Left renal pelvis (tissue), 4 donors: ENCODE results near the gene FAM50A. TPM values are rescaled to one million over a fixed set of nuclear protein-coding genes. Genes with fewer than 3 reads are reported as not detected.
"Not testable (repeated sequence)": the region's sequence is repeated elsewhere in the genome, so short reads cannot be mapped to it uniquely, and the experiment has no call there.

Experiments
- DNase-seq, 4 donors: peaks; one replicate each; pipeline ENCODE4 v3.0.0-alpha.2; 2013; ENCODE audit warnings: low read depth in 4 of 4, low spot score in 3 of 4
- polyA plus RNA-seq, 4 donors: library from polyadenylated mRNA; unstranded; fragments of 120-200 nt; gene quantifications; one replicate each; pipeline ENCODE4 v1.2.1, GENCODE V29; 2013; ENCODE audit not compliant: insufficient read length in 4 of 4

FAM50A gene
- polyA plus RNA-seq, 4 donors = 44.1 to 52.3 (median 46.7) TPM

GRCh38 chrX:154481911-154482601 is 38.1 kb downstream of the FAM50A start:
- DNase-seq = no peak

- no peak for DNase-seq
Observed at GRCh38 chrX:154482786-154483185, 38.8 kb downstream of the FAM50A start.

DNA sequence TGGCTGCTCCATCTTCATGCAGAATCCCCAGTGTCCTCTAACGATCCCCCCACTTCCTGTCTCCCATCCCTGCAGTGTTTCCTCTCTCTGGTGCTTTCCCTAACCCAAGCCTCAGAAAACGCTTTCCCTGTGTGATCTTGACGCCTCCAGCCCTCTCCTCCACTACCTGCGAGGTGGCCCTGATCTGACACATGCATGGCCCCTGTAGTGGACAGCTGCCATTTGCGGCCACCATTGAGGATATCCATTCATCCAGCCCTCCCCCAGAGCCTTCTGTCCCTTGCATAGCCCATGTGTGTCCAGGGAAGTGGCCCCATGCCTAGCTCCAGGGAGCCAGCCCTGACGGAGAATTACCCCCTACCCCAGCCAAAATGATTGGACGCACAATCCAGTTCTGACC is 39.4 kb downstream of the FAM50A start:
- DNase-seq = no peak

GRCh38 chrX:154484255-154485149 is 40.6 kb downstream of the FAM50A start:
- no peak for DNase-seq

- DNase-seq = no peak
Observed at GRCh38 chrX:154485150-154486051, 41.5 kb downstream of the FAM50A start.

GRCh38 chrX:154486052-154486395 is 42.1 kb downstream of the FAM50A start:
- no peak for DNase-seq

DNA sequence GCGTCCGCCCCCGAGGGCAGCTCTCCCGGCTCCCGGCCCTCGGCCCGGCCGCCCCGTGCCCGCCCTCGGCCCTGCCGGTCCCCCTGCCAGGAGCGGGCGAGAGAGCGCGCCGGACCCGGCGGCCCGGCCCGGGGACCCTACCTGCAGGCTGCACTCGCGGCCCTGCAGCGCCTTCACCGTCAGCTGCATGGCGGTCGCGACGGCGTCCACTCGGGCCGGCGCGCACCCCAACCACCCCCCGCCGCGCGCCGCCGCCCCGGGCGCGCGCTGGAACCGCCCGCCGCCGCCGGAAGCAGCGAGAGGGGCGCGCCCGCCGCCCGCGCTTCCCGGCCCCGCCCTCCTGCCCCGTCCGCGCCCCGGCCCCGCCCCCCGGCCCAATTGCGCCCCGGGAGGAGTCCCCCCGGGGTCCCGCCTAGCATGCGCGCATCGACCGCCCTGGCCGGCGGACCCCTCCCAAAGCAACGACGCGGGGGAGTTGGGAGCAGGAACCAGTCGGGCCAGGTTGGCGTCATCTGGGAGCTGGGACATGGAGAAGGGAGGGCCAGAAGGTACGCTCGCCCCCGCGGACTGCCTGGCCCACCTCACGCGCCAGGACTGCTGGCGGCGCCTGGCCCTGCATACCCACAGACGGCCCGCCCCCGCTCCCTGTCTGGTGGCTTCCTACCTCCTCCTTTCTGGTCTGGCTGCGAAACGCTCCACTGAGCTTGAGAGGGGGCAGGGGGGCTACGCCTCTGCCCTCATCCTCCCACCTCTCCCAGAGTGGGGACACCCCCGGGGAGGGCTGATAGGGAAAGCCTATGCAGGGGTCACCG is 42.7 kb downstream of the FAM50A start, which contains the start of gene UBL4A:
UBL4A (minus strand) TSS at position 220 of the 812 bp plus-strand sequence; CDS start at position 189, 31 bp downstream.
- peak in 3 of 4 donors; percentile 44 to 58 (median 52) for DNase-seq

- no peak for DNase-seq
Observed at GRCh38 chrX:154487518-154488290, 43.8 kb downstream of the FAM50A start.

DNA sequence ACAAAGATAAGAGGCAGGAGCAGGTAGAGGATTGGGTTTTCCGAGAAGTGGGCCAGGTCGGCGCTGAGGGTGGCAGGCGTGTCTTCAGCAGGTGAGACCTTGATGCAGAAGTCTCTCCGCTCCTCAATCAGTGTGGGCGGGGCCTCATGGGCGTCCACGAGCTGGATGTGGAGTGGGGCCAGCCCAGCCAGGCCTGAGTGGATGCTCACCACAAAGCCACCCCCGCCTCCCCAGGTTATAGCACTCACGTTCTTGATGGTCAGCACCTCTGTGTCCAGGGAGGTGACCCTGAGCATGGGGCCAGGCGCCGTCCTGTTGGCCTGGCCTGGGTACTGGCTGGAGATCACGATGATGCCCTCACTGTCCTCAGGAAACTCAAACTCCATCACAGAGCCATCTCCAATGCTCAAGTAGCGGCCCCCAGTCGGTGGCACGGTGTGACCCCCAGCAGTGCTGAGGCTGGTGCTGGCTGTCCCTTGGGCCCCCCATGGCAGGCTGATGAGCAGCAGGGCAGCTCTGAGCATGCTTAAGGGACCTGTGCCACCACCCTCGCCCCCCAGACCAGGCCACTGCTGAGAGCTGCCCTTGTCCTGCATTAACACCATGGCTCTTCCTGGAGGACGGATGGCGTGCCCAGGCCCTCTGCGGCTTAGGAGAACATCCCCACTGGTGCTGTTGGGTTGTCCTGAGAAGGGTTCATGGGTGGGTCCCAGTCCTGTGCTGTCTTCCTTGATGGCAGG is 44.6 kb downstream of the FAM50A start:
- no peak for DNase-seq

GRCh38 chrX:154489182-154489581 is 45.2 kb downstream of the FAM50A start:
- no peak for DNase-seq

DNA sequence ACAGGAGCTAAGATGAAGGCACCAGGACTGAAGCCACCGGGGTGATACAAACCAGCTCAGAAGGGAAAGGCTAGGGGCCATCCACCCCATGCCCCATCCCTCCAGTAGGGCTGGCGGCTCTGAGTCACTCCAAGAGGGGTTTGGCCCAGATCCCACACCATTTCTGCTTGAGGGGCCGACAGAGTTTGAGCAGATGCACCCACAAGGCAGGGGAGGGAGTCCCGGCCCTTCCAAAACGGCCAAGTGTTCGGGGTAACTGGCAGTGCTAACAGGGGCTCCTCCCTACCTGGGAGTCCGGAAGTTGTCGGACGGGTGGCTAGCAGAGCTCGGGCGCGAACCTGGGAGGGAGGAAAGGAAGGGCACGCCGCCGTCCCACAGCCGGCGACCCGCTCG is 46.1 kb downstream of the FAM50A start:
- DNase-seq = no peak

DNA sequence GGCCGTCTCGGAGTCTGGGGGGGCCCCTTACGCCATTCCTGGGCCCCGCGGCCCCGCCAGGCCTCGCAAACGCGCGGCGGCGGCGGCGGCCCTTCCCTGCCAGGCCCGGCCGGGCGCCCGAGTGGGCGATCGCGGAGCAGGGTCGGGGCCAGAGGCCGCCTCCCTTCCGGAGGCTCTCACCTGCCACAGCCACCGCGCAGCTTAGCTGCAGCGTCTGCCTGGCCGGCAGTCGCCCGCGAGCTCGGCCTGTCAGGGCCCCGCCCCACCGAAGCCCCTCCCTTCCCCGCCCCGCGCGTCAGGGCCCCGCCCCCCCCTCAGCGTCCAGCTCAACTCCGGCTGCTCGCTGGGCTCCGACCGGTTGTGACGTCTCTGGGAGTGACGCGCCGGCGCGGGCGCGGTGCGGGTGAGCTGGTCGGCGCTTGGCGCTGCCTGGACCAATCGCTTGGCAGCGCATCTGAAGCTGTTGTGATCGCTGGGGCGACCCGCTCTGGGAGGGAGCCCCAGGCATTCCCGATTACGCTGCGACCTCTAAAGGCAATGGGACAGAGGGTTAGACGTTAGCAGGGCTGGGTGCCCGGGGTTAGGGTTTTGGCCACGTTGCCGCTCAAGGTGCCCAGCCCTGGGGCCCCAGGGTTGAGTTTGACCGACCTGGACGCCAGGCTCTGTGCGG is 46.6 kb downstream of the FAM50A start, which contains the start of gene SLC10A3:
SLC10A3 (minus strand) TSS at position 216 of the 670 bp plus-strand sequence. CDS start 1,689 bp downstream, outside the sequence.
- peak; percentile 71 to 78 (median 76) for DNase-seq

DNA sequence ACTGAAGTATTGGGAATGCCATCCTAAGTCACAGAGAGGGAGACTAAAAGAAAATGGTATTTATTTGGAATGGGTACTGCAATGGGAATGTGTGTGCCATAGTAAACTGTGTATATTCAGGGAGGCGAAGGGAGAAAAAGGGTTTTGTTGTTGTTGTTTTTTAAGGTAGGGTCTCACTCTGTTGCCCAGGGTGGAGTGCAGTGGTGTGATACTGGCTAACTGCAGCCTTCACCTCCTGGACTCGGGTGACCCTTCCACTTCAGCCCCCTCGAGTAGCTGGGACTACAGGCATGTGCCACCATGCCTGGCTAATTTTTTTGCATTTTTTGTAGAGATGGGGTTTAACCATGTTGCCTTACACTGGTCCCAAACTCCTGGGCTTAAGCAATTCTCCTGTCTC is 50.8 kb downstream of the FAM50A start:
- no peak for DNase-seq

- DNase-seq = no peak
Observed at GRCh38 chrX:154495472-154495922, 51.6 kb downstream of the FAM50A start.

GRCh38 chrX:154496591-154497137 is 52.7 kb downstream of the FAM50A start:
- not testable (repeated sequence) for DNase-seq
